Cerebellar cortex (tissue), 1 donor: ENCODE results near the gene KRTAP19-4.
"Not testable (repeated sequence)": the region's sequence is repeated elsewhere in the genome, so short reads cannot be mapped to it uniquely, and the experiment has no call there.

Experiments used
- DNase-seq: peaks from one replicate; pipeline ENCODE4 v3.0.0-alpha.2; 2015; ENCODE audit warnings: low spot score

Gene KRTAP19-4, protein sequence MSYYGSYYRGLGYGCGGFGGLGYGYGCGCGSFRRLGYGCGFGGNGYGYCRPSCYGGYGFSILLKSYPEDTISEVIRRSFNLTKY

DNA sequence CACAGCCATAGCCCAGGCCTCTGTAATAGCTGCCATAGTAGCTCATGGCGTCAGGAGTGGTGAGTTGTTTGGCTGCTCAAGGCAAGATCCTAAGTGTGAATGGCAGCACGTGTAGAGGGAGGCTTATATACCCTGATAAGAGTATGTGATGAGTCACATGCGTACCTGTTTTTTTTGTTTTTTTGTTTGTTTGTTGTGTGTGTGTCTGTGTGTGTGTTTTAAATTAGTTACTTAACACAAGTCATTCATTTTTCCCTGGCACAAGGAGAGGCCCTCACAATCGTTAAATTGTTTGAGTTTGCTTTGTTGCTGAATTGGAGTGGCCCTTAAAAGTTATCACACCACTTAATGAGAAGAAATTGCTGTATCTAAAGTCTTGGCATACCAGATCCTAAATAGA, at the start of gene KRTAP19-4:
Gene KRTAP19-4, minus strand, starts transcription at position 101 of the 400 bp plus-strand sequence. Its CDS starts 55 bp downstream, at position 46.
- DNase-seq = no peak

DNA sequence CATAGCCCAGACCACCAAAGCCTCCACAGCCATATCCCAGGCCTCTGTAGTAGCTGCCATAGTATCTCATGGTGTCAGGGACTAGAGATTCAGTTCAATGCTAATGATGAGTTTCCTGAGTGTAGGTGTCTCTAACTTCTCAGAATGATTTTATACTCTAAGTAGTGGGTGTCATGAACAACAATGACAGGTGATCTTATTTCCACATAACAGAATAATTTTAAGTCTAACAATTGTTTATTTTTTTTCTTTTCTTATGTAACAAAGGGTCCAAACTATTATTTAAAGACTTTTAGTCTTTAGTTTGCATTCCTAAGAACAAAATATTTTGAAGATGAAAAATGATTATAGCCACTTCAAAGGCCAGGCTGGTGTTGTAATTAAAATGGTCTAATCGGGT, 44.8 kb upstream of the KRTAP19-4 start, which contains the start of gene KRTAP19-6:
Gene KRTAP19-6, minus strand, starts transcription at position 101 of the 400 bp plus-strand sequence. Its CDS starts 31 bp downstream, at position 70.
- no peak for DNase-seq

DNA sequence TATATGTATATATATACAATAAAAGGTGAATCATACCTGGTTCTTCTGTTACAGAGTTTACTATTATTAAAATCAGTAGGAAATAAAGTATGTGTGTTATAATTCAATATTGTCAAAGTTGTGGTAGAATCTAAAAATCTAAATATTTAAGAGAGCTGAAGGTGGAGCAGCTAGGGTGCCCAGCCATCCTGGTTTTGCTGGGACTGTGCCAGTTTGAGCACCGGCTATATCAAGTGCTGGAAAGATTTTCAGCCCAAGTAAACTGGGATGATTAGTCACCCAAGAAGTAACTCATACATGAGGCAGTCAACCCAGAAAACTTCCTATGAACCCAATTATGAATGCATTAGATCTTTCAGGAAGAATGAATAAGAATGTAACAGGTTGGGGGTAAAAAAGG, 21.9 kb upstream of the KRTAP19-4 start:
- DNase-seq = no peak

DNA sequence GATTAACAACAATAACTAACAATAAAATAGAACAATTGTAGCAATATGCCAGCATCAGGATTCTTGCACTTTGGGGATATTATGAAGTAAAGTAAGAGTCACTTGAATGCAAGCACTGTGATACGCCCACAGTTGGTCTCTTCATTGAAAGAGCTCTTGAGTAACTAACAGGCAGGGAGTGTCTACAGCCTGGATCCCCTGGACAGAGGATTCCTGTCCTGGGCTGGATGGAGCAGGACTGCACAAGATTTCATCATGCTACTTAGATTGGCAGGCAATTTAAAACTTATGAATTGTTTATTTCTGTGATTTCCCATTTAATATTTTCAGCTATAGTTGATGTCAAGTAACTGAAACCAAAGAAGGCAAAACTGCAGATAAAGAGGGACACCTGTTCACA, 18.7 kb upstream of the KRTAP19-4 start:
- no peak for DNase-seq

DNA sequence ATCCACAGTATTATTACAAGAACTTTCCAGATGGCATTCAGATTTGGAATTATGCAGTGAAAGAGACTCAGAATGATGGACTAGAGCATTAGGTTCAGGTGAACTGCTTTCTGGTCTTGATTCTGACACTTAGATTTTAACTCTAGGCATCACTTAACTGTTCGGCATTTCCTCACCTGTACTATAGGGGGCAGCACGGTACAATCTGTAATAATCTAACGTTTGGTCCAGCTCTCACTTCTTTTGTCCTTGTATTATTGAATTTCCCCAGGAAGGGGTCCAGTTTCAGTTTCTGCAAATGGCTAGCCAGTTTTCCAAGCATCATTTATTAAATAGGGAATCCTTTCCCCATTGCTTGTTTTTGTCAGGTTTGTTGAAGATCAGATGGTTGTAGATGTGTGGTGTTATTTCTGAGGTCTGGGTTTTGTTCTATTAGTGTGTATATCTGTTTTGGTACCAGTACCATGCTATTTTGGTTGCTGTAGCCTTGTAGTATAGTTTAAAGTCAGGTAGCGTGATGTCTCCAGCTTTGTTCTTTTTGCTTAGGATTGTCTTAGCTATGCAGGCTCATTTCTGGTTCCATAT, 8.7 kb upstream of the KRTAP19-4 start:
- DNase-seq = not testable (repeated sequence)

DNA sequence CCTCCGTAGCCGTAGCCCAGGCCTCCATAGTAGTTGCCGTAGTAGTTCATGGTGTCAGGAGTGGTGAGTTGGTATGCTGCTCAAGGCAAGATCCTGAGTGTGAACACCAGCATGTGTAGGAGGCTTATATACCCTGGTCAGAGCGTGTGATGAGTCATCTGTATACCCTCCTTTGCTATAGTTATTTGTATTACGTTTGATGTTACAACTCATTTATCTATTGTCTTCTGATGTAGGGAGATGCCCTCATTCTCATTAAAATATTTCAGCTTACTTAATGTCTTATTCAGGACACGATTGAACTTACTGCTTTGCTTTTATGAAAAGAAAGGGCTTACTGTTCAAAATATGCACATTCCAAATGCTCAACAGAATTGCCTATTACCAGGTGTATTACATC, 5.1 kb upstream of the KRTAP19-4 start, which contains the start of gene KRTAP19-5:
Gene KRTAP19-5, minus strand, starts transcription at position 101 of the 400 bp plus-strand sequence. Its CDS starts 51 bp downstream, at position 50.
- DNase-seq = no peak

DNA sequence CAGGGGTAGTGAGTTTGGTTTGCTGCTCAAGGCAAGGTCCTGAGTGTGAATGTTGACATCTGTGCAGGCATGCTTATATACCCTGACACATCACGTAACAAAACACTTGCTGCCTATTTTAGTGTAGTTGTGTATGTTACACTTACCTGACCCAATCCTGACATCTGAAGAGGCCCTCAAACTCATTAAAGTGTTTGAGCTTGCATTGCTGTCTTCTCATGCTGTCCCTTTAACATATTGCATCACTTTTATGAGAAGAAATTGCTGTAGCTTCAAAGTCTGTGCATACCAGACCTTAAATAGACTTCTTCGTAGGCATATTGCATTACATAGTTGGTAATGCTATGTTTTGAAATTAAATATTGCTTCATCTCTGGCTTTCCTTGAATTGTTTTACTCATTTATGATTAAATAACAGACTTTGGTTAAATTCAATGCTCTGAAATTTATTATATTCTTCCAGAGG, 5.0 kb downstream of the KRTAP19-4 start, which contains the start of gene KRTAP19-3:
Gene KRTAP19-3, minus strand, starts transcription at position 51 of the 466 bp plus-strand sequence. CDS start 56 bp downstream, outside the sequence.
- no peak for DNase-seq

DNA sequence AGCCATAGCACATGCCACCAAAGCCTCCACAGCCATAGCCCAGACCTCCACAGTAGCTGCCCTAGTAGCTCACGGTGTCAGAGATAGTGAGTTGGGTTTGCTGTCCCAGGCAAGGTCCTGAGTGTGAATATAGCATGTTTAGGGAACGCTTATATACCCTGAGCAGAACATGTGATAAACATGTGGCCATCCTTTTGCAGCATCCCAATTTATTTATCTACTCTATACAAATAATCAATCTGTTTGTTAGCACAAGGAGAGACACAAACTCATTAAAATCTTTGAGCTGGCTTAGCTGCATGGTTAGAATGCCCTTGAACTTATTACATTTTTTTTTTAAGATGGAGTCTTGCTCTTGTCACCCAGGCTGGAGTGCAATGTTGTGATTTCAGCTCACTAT, 9.6 kb downstream of the KRTAP19-4 start, which contains the start of gene KRTAP19-2:
Gene KRTAP19-2, minus strand, starts transcription at position 101 of the 400 bp plus-strand sequence. Its CDS starts 88 bp downstream, at position 13.
- no peak for DNase-seq

DNA sequence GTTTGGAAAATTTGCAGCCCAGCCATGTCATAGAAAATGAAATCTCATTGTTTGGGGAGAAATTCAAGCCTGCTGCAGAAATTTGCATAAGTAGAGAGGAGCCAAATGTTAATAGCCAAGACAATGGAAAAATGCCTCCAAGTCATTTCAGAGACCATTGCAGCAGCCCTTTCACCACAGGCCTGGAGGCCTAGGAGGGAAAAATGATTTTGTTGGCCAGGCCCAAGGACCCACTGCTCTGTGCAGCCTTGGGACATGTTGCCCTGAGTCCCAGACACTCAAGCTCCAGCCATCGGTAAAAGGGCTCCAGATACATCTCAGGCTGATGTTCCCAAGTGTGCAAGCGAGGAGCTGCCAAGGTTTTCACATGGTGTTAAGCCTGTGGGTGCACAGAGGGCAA, 10.8 kb downstream of the KRTAP19-4 start:
- DNase-seq = no peak

DNA sequence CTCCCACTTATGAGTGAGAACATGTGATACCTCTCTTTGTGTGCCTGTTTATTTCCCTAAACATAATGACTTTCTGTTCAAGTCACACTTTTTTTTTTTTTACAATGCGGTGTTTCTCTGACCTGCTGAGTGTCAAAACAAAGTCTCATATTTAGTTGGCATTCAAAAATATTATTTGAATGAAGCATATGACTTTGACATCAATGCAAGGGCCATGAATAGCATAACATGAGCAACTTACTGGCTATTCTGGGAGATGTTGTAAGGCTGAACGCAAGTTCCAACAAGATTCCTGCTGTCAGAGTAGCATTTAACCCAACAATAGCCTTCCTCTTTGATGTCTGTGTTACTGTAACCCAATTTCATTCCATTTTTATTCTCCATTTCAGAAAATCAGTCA, 14.8 kb downstream of the KRTAP19-4 start:
- no peak for DNase-seq

DNA sequence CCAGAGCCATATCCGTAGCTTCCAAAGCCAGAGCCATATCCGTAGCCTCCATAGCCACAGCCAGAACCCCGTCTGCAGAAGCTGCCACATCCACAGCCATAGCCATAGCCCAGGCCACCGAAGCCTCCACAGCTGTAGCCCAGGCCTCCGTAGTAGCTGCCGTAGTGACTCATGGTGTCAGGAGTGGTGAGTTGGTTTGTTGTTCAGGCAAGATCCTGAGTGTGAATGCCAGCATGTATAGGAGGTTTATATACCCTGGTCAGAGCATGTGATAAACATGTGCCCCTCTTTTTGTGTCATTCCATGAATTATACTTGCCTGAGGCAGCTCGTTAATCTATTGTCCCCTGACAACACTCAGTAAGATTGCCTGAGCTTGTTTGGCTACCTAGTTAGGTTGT, 16.8 kb downstream of the KRTAP19-4 start, which contains the start of gene KRTAP19-1:
Gene KRTAP19-1, minus strand, starts transcription at position 223 of the 400 bp plus-strand sequence. Its CDS starts 50 bp downstream, at position 173.
- DNase-seq = no peak

DNA sequence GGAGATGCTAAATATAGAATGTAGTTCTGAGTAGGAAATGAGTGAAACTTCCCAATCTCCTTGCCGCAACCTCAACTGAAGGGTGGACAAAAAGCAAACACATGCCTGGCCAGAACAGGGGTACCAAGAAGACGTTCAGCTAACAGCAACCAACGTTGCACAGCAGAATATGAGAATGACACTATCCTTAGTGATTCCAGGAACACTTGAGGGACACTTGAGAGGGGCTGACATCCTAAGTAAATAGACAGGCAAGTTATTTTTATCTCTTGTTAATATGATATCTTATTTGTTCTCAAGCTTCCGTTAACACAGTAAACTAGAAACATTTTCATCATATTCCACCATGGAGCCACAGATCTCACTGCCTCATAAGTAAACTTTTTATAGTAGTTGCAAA, 17.7 kb downstream of the KRTAP19-4 start:
- DNase-seq = no peak

DNA sequence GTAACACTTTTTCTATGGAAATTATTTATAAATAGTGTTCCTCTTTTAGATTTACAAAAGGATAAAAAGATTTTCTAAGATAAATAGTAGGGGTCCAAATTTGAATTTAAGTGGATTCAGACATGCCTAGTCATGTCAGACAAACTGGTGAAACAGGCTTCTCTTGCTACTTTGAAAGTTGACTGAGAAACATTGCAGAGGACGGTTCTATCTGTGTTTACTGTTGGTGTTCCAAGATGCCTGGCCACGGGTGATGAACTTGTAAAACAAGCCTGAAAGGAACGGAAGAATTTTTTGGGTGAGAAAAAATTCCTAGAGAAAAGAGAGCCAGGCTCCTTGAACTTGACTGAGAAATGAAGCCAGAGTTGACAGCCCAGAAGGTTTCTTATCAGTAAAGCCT, 19.0 kb downstream of the KRTAP19-4 start:
- DNase-seq = no peak

DNA sequence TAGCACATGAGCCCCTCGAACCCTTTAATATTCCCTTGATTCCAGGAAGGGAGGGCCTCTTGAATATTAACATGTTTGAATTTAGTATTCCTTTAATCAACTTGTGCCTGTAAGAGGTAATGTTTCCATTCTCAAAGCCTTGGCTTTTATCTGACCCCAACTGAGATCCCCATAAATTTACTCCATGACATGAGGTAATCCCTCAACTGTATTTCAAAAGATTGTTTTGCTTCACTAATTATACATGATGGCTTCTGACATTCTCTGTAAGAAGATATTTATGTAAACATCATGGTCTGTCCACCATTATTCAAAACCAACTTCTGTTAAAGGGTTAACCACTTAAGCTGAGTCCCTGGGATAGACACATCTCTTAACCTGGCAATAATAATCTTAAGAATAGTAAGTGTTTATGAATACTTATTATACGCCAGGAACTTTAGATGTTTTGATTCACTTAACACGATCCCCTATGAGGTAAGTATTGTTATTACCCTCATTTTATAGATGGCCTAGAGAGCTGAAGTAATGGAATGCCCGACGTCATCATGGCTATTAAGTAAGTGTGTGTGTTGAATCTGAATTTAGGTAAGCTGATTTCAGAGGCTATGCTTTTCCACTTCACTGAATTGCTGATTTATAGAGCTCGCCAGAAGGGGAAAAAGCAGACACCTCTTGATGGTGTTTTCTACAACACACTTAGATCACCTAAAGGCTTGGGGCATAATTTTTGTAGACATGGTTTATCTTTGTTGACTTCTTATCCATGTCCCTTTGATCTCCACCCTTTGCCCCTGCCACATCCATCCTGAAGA, 27.9 kb downstream of the KRTAP19-4 start:
- DNase-seq = no peak

DNA sequence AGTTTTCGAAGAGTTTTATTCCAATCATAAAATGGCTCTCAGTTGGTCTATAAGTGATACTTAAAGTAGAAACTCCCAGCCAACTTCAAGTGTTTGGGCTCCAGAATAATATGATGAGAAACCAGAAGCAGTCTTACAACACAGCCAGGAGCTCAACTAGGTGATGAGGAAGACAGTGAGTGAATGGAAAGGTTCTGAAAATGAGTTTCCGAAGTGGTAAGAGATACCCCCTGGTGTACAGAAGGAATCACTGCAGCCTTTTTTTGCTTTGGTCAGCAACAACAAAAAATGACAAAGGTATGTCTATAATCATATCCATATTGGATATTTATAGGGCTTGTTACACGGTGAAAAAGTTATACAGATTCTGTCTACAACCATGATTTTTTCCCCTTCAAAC, 33.3 kb downstream of the KRTAP19-4 start:
- no peak for DNase-seq

DNA sequence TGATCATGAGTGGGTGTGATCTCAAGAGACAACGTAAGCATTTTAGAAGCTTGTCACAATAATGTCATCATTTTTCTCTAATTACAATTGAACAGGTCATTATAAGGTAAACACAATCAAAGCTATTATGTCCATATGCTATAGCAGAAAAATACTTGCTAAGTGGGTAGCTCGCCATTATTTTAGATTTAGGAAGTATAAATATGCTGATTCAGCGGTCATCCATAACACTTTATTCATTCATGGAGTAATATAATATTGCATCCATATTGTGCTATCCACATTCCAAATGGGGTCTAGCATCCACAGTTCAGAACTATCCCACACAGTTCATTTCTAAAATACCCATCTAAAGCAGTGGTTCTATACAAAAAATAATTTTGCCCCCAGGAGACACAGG, 48.5 kb downstream of the KRTAP19-4 start:
- no peak for DNase-seq

DNA sequence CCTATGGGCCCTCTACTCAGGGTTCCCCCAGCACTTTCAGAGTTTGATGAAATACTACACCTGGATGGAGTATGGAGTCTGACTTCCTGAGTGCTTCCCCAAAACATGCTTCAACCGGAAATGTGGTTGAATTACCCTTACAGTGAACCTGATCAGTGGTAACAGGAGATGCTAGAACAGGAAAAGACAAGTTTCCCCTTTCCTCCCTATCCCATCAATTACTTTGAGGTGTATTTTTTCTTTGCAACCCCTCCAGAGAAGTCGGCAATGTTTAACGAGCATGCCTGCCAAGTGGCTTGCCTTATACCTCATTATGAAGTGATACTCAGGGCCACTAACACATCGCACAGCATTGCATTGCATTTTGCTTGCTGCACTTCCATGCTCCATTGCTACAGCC, 49.9 kb downstream of the KRTAP19-4 start:
- no peak for DNase-seq
